Erythroblast (primary cell): ENCODE results near the gene GPR15LG.

Experiments
- GATA1 ChIP-seq: IDR thresholded peaks from 2 replicates; pipeline ENCODE4 v1.6.1; 2011; ENCODE audit warnings: low read depth, mild to moderate bottlenecking, control low read depth, low read length, moderate library complexity
- POLR2A ChIP-seq: IDR thresholded peaks from 2 replicates; pipeline ENCODE4 v1.6.1; 2011; ENCODE audit warnings: mild to moderate bottlenecking, low read length

- TF ChIP-seq POLR2A, result no peak
- no peak for TF ChIP-seq GATA1
These were observed 37.8 kb upstream of the GPR15LG start for GRCh38 chr10:84135836-84136235.
